HEK293 (cell line): ENCODE results near the gene GAPDHS.
A peak's percentile ranks its signal among the peaks of the same experiment; 100 is the strongest.

ENCODE experiments used
- CTCF ChIA-PET: fragments of 350-600 bp; formaldehyde crosslinking; extraction: SDS; loops from one replicate; lab custom pipeline; 2021; ENCODE audit warnings: antibody characterized with exemption; lab: Yijun Ruan, JAX
- POLR2A ChIA-PET: fragments of 300-600 bp; formaldehyde crosslinking; extraction: SDS; loops from one replicate; lab custom pipeline; 2020; ENCODE audit warnings: antibody characterized with exemption, inconsistent platforms; lab: Yijun Ruan, JAX
- H3K27ac ChIP-seq: fragments of 200-500 bp; sonication (Bioruptor generic); 2 replicates; pipeline ENCODE4 v1.5.1; 2014; ENCODE audit warnings: low read depth, low read length, control low read depth, inconsistent platforms; ENCODE audit errors: extremely low read depth
- H3K36me3 ChIP-seq, 2 experiments: fragments of 200-500 bp in 1 of 2; sonication (Bioruptor generic) in 1 of 2; 1 replicate in 1 of 2; 2 replicates in 1 of 2; pipeline ENCODE4 v1.5.1; 2014 to 2017; ENCODE audit warnings: inconsistent platforms in 2 of 2, low read length in 2 of 2; ENCODE audit not compliant: control insufficient read depth in 2 of 2, insufficient read depth in 1 of 2
- H3K4me1 ChIP-seq: fragments of 200-500 bp; sonication (Bioruptor generic); 2 replicates; pipeline ENCODE4 v1.5.1; 2014; ENCODE audit warnings: mild to moderate bottlenecking, low read length, inconsistent platforms; ENCODE audit not compliant: control insufficient read depth, insufficient read depth
- H3K4me3 ChIP-seq: 2 replicates; pipeline ENCODE4 v1.5.1; 2011; ENCODE audit warnings: low read depth, mild to moderate bottlenecking, control low read depth, low read length, moderate library complexity
- H3K9me3 ChIP-seq: fragments of 200-500 bp; sonication (Bioruptor generic); 2 replicates; pipeline ENCODE4 v1.5.1; 2014; ENCODE audit warnings: low read depth, low read length, inconsistent platforms; ENCODE audit not compliant: control insufficient read depth, insufficient read depth
- AEBP2 ChIP-seq: fragments of 450-650 bp; formaldehyde crosslinking; IDR thresholded peaks from 2 replicates; pipeline ENCODE4 v1.5.1; 2016; ENCODE audit warnings: missing biosample characterization, missing genetic modification characterization, borderline replicate concordance
- GLI4 ChIP-seq: fragments of 450-650 bp; formaldehyde crosslinking; IDR thresholded peaks from 2 replicates; pipeline ENCODE4 v1.5.1; 2016; ENCODE audit warnings: missing biosample characterization, missing genetic modification characterization
- GLIS1 ChIP-seq: fragments of 450-650 bp; formaldehyde crosslinking; IDR thresholded peaks from 2 replicates; pipeline ENCODE4 v1.5.1; 2016; ENCODE audit warnings: missing biosample characterization, missing genetic modification characterization
- GLIS2 ChIP-seq: fragments of 450-650 bp; formaldehyde crosslinking; IDR thresholded peaks from 2 replicates; pipeline ENCODE4 v1.5.1; 2016; ENCODE audit warnings: missing biosample characterization, missing genetic modification characterization
- HOXA7 ChIP-seq: sonication (generic); formaldehyde crosslinking; IDR thresholded peaks from 2 replicates; pipeline ENCODE4 v1.8.1; 2022; ENCODE audit warnings: missing genetic modification reagents, borderline replicate concordance
- INSM2 ChIP-seq: fragments of 450-650 bp; formaldehyde crosslinking; IDR thresholded peaks from 2 replicates; pipeline ENCODE4 v1.5.1; 2016; ENCODE audit warnings: missing biosample characterization, missing genetic modification characterization
- KLF8 ChIP-seq: fragments of 450-650 bp; formaldehyde crosslinking; IDR thresholded peaks from 2 replicates; pipeline ENCODE4 v1.5.1; 2016; ENCODE audit warnings: missing biosample characterization, missing genetic modification characterization
- ZBTB17 ChIP-seq: fragments of 450-650 bp; formaldehyde crosslinking; IDR thresholded peaks from 2 replicates; pipeline ENCODE4 v1.5.1; 2016; ENCODE audit warnings: missing biosample characterization, missing genetic modification characterization
- ZBTB26 ChIP-seq: fragments of 450-650 bp; formaldehyde crosslinking; optimal IDR thresholded peaks from 2 replicates; pipeline ENCODE3; 2016; ENCODE audit warnings: missing biosample characterization, mild to moderate bottlenecking, missing genetic modification characterization
- ZEB2 ChIP-seq: fragments of 450-650 bp; formaldehyde crosslinking; IDR thresholded peaks from 2 replicates; pipeline ENCODE4 v1.5.1; 2016; ENCODE audit warnings: missing biosample characterization, missing genetic modification characterization
- ZFHX2 ChIP-seq: fragments of 450-650 bp; formaldehyde crosslinking; conservative IDR thresholded peaks from 2 replicates; pipeline ENCODE4 v1.5.1; 2016; ENCODE audit warnings: missing biosample characterization, missing genetic modification characterization
- ZIC2 ChIP-seq: fragments of 450-650 bp; formaldehyde crosslinking; IDR thresholded peaks from 2 replicates; pipeline ENCODE4 v1.5.1; 2016; ENCODE audit warnings: missing biosample characterization, missing genetic modification characterization
- ZNF2 ChIP-seq: fragments of 450-650 bp; formaldehyde crosslinking; IDR thresholded peaks from 2 replicates; pipeline ENCODE4 v1.5.1; 2016; ENCODE audit warnings: missing biosample characterization, missing genetic modification characterization
- ZNF23 ChIP-seq: fragments of 450-650 bp; formaldehyde crosslinking; IDR thresholded peaks from 2 replicates; pipeline ENCODE4 v1.5.1; 2016; ENCODE audit warnings: missing biosample characterization, missing genetic modification characterization, borderline replicate concordance
- ZNF239 ChIP-seq: fragments of 450-650 bp; formaldehyde crosslinking; IDR thresholded peaks from 2 replicates; pipeline ENCODE4 v1.5.1; 2016; ENCODE audit warnings: missing biosample characterization, missing genetic modification characterization
- ZNF24 ChIP-seq: fragments of 450-650 bp; formaldehyde crosslinking; IDR thresholded peaks from 2 replicates; pipeline ENCODE4 v1.5.1; 2016; ENCODE audit warnings: missing biosample characterization, missing genetic modification characterization
- ZNF416 ChIP-seq: fragments of 450-650 bp; formaldehyde crosslinking; IDR thresholded peaks from 2 replicates; pipeline ENCODE4 v1.5.1; 2016; ENCODE audit warnings: missing biosample characterization, missing genetic modification characterization
- ZNF426 ChIP-seq: fragments of 450-650 bp; formaldehyde crosslinking; IDR thresholded peaks from 2 replicates; pipeline ENCODE4 v1.5.1; 2017; ENCODE audit warnings: missing biosample characterization, missing genetic modification characterization, mild to moderate bottlenecking, inconsistent platforms, moderate library complexity
- ZNF473 ChIP-seq: fragments of 450-650 bp; formaldehyde crosslinking; IDR thresholded peaks from 2 replicates; pipeline ENCODE4 v1.5.1; 2017; ENCODE audit warnings: missing biosample characterization, missing genetic modification characterization
- ZNF530 ChIP-seq: fragments of 450-650 bp; formaldehyde crosslinking; IDR thresholded peaks from 2 replicates; pipeline ENCODE4 v1.5.1; 2016; ENCODE audit warnings: low read depth, missing biosample characterization, missing genetic modification characterization
- ZNF549 ChIP-seq: fragments of 450-650 bp; IDR thresholded peaks from 2 replicates; pipeline ENCODE4 v1.5.1; 2018; ENCODE audit warnings: missing biosample characterization, missing genetic modification characterization, mild to moderate bottlenecking, inconsistent platforms, moderate library complexity
- ZNF843 ChIP-seq: fragments of 450-650 bp; formaldehyde crosslinking; IDR thresholded peaks from 2 replicates; pipeline ENCODE4 v1.5.1; 2016; ENCODE audit warnings: missing biosample characterization, missing genetic modification characterization
- TF ChIP-seq, protein P1 (sequence below): fragments of 450-650 bp; formaldehyde crosslinking; IDR thresholded peaks from 2 replicates; pipeline ENCODE4 v1.5.1; 2016; ENCODE audit warnings: missing biosample characterization, missing genetic modification characterization

GAPDHS gene

DNA sequence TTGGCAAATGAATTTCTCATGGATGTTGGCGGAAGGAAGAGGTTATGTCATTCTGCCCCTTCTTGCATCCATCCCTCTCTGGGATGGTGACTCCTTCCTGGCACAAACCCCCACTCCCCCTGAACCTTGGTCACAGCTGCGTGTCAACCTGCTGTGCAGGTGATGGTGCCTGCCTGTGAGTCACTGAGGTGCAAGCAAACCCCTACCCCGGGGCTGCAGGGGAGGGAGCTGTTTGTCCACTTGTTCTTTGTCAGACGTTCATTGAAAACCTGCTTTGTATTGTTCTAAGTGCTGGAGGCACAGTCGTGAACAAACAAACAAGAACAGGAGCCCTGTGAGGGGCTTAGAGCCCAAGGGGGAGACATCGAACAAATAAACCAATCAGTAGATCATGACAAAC is 2.0 kb upstream of the GAPDHS start:
- H3K4me1 ChIP-seq, result 0 out of 2 replicates have a peak, but pooled peaks cover 2% of the 10 kb centered on the region
- ChIA-PET CTCF (interaction anchor here (0.6 to 1.8 kb wide), 8 partner anchors 16 to 487 kb away, joined by 3 to 15 read pairs (median 4); no protein-coding TSS in a partner anchor), POLR2A (interaction anchor here (4.3 kb wide), 1 partner anchor 21 kb away, joined by 18 read pairs; no protein-coding TSS in a partner anchor)
- H3K9me3 ChIP-seq, result no peaks in the 10 kb centered on the region
- H3K36me3 ChIP-seq, result peaks cover 0 to 2% of the 10 kb centered on the region in 2 experiments; a peak in 1 of 3 replicates
- no peak overlapping the region for H3K4me3 ChIP-seq
- TF ChIP-seq ZNF473 (tag by site-specific recombination) (no peak), INSM2 (no peak), ZIC2 (tag by site-specific recombination) (peak; percentile 75), ZNF23 (no peak), ZNF530 (tag by site-specific recombination) (no peak), ZNF549 (tag by site-specific recombination) (no peak)
- TF ChIP-seq, protein P1, sequence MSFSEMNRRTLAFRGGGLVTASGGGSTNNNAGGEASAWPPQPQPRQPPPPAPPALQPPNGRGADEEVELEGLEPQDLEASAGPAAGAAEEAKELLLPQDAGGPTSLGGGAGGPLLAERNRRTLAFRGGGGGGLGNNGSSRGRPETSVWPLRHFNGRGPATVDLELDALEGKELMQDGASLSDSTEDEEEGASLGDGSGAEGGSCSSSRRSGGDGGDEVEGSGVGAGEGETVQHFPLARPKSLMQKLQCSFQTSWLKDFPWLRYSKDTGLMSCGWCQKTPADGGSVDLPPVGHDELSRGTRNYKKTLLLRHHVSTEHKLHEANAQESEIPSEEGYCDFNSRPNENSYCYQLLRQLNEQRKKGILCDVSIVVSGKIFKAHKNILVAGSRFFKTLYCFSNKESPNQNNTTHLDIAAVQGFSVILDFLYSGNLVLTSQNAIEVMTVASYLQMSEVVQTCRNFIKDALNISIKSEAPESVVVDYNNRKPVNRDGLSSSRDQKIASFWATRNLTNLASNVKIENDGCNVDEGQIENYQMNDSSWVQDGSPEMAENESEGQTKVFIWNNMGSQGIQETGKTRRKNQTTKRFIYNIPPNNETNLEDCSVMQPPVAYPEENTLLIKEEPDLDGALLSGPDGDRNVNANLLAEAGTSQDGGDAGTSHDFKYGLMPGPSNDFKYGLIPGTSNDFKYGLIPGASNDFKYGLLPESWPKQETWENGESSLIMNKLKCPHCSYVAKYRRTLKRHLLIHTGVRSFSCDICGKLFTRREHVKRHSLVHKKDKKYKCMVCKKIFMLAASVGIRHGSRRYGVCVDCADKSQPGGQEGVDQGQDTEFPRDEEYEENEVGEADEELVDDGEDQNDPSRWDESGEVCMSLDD (tag by site-specific recombination), result no peak
- no peak overlapping the region for H3K27ac ChIP-seq

GRCh38 chr19:35533822-35534392 is 651 bp downstream of the GAPDHS start:
- Histone ChIP-seq H3K9me3 (no peaks in the 10 kb centered on the region), H3K4me3 (no peak overlapping the region), H3K36me3 (peaks cover 0 to 12% of the 10 kb centered on the region in 2 experiments; a peak in 1 of 3 replicates), H3K4me1 (peaks cover 6% of the 10 kb centered on the region; the same call in 1 of the 2 replicates), H3K27ac (no peak overlapping the region)
- CTCF ChIA-PET, result interaction anchor here (0.6 to 2.6 kb wide), 2 partner anchors 19 to 23 kb away, joined by 3 to 12 read pairs; no protein-coding TSS in a partner anchor
- TF ChIP-seq GLIS2 (tag by site-specific recombination) (peak; percentile 30; the same call in 1 of the 2 replicates), ZNF239 (tag by site-specific recombination) (no peak)
- POLR2A ChIA-PET, result interaction anchor here (1.8 kb wide), 1 partner anchor 23 kb away, joined by 7 read pairs; no protein-coding TSS in a partner anchor

GRCh38 chr19:35534803-35535480 is 1.7 kb downstream of the GAPDHS start:
- no peaks in the 10 kb centered on the region for H3K9me3 ChIP-seq
- H3K27ac ChIP-seq, result no peak overlapping the region; the same call in 1 of the 2 replicates
- peaks cover 4 to 15% of the 10 kb centered on the region in 2 experiments; a peak in 2 of 3 replicates for H3K36me3 ChIP-seq
- ChIA-PET CTCF (interaction anchor here (0.6 to 2.6 kb wide), 6 partner anchors 18 to 182 kb away, joined by 3 to 12 read pairs (median 4); no protein-coding TSS in a partner anchor), POLR2A (interaction anchor here (1.3 to 1.8 kb wide), 3 partner anchors 10 to 205 kb away, joined by 3 to 7 read pairs (median 7); no protein-coding TSS in a partner anchor)
- H3K4me3 ChIP-seq, result no peak overlapping the region
- H3K4me1 ChIP-seq, result peaks cover 6% of the 10 kb centered on the region; the same call in 1 of the 2 replicates
- TF ChIP-seq ZIC2 (tag by site-specific recombination) (peak; percentile 85), GLIS1 (tag by site-specific recombination) (peak; percentile 57), ZNF416 (tag by site-specific recombination) (no peak), KLF8 (no peak), ZFHX2 (tag by site-specific recombination) (peak; percentile 29; the same call in 1 of the 2 replicates), ZNF426 (tag by site-specific recombination) (no peak), ZNF2 (tag by site-specific recombination) (no peak), ZEB2 (tag by site-specific recombination) (no peak), HOXA7 (no peak), ZBTB26 (tag by site-specific recombination) (no peak), ZBTB17 (peak; percentile 41; the same call in 1 of the 2 replicates), ZNF24 (no peak), GLI4 (no peak), AEBP2 (tag by site-specific recombination) (no peak), ZNF843 (tag by site-specific recombination) (no peak)
